SH-SY5Y (cell line): ENCODE results near the gene SELENOW.
"Not testable (repeated sequence)": the region's sequence is repeated elsewhere in the genome, so short reads cannot be mapped to it uniquely, and the experiment has no call there.

ENCODE experiments used
- GATA2 ChIP-seq: IDR thresholded peaks from 2 replicates; pipeline ENCODE4 v1.6.1; 2011; ENCODE audit warnings: mild to moderate bottlenecking, low read depth, low read length
- GATA3 ChIP-seq: IDR thresholded peaks from 2 replicates; pipeline ENCODE4 v1.6.1; 2011; ENCODE audit warnings: low read depth, mild to moderate bottlenecking, low read length, moderate library complexity

The SELENOW gene

DNA sequence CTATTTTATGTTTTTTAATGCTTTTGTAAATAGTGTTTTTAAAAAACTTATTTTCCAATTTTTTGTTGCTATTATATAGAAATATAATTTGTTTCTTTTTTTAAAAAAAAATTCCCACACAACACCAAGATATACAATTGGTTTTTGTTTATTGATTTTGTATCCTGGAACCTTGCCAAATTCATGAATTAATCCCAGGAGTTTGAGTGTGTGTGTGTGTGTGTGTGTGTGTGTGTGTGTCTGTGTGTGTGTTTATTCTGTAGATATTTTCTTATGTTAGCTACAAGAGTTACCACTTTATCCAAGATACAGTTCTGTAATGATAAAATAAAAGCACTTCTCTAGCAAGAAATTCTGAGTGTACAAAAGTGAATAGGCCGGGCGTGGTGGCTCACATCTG lies 18.3 kb downstream of the SELENOW start:
- TF ChIP-seq GATA2 (no peak), GATA3 (no peak)

DNA sequence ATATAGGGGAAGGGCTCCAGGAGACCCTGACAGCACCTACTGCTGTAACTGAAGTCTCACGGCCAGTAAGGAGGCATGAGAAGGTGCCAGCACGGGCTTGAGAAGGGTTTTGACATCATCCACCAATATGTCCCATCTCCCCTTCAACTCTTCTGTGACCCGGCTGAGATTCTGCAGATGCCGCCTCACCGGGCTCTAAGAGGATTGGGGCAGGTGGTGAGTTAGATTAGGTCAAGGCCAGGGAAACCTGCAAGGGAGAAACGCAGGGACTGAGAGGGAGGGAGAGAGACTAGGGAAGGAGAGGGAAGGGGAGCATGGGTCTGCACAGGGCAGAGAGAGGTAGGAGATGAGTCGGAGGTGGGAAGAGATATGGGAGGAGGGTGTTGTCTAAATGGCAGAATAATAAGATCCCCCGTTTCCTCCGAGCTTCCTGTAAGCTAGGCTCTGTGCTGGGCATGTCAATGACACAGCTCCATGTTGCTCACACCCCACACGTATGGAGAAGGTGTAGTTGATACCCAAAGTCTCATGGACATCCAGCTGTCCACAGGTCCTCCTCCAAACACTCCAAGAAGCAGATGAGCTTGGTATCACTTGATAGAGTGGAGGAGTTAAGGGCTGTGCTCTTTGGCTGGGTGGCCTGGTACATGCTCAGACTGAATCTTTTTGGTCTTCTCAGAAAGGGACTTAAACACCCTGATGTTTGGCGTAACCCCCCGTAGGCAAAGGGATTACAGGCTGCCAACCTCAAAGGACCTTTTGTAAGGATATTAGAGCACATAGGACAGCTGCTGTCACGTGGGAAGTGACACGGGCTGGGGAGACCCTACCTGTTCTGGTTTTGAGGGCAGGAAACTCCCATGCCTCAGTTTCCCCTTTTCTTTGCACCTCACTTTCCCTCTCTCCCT lies 19.7 kb downstream of the SELENOW start:
- no peak for TF ChIP-seq GATA2
- TF ChIP-seq GATA3: no peak

- TF ChIP-seq GATA3: no peak
These were observed 20.4 kb downstream of the SELENOW start for GRCh38 chr19:47798904-47799266.

- TF ChIP-seq GATA2 (no peak), GATA3 (no peak)
These were observed 22.8 kb downstream of the SELENOW start for GRCh38 chr19:47801270-47801669.

DNA sequence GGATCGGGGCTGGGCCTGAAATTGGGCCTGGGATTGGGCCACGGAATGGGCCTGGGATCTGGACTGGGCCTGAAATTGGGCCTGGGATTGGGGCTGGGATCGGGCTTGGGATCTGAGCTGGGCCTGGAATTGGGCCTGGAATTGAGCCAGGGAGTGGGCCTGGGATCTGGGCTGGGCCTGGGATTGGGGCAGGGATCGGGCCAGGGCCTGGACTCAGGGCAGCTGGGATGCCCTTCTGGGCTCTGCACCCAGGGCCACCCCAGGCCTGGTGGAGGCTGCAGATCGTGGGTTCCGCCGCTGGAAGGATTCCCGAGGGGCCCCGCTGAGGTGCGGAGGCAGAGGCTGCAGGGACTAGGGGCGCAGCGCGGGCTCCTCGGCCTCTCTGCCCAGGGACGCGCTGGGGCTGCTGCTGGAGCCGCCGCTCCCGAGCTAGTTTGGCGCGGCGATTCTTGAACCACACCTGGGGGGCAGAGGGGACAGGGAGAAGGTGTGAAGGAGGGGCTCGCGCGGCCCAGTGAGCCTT lies 24.1 kb downstream of the SELENOW start:
- TF ChIP-seq GATA3 (no peak), GATA2 (no peak)

DNA sequence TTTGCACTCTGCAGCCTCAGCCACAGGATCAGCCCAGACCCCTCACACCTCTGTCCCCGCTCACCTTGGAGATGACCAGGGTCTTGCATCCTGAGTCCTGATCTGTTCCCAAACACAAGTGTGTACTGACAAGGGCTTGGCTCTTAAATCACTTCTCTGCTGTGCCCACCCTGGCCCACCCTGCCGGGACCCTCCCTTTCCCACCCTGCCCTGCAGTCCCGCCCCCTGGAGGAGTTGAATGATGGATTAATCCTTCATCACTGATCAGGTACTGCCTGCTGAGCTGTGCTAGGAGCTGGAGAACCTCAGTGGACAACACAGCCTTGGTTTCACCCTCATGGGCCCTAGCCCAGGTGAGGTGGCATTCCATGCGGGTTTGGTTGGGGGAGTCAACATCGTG lies 25.9 kb downstream of the SELENOW start, which contains the start of gene TPRX1:
Gene TPRX1 (minus strand): TSS at position 101 of the 400 bp plus-strand sequence. CDS start 12 bp downstream, at position 89.
- TF ChIP-seq GATA3, GATA2: not testable (repeated sequence)

- TF ChIP-seq GATA2 (no peak), GATA3 (no peak)
These were observed 26.8 kb downstream of the SELENOW start for GRCh38 chr19:47805313-47805712.

GRCh38 chr19:47806435-47806834 lies 27.9 kb downstream of the SELENOW start:
- TF ChIP-seq GATA3: no peak
- no peak for TF ChIP-seq GATA2

GRCh38 chr19:47813304-47813994 lies 34.9 kb downstream of the SELENOW start:
- TF ChIP-seq GATA3: no peak
- TF ChIP-seq GATA2: no peak

DNA sequence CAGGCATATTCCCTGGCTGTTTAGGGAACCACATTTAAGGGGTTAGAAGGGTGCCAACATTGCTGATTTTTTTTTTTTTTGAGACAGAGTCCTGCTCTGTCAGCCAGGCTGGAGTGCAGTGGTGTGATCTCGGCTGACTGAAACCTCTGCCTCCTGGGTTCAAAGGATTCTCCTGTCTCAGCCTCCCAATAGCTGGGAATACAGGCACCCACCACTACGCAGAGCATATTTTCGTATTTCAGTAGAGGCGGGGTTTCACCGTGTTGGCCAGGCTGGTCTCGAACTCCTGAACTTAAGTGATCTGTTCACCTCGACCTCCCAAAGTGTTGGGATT lies 35.5 kb downstream of the SELENOW start:
- TF ChIP-seq GATA2 (no peak), GATA3 (no peak)

DNA sequence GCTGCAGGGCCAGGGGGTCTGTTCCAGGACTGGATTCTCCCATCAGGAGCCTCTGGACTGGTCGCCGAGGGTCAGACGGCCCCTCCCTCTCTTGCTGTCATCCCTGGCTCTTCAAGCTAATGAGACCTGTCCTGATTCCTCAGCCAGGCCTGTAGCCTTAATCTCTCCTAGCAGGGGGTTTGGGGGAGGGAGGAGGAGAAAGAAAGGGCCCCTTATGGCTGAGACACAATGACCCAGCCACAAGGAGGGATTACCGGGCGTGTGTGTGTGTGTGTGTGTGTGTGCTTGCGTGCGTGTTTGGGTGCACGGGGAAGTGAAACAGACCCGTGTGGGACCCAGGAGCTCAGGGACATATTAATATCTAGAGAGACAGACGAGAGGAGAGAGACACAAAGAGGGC lies 41.4 kb downstream of the SELENOW start:
- TF ChIP-seq GATA3 (no peak), GATA2 (no peak)

DNA sequence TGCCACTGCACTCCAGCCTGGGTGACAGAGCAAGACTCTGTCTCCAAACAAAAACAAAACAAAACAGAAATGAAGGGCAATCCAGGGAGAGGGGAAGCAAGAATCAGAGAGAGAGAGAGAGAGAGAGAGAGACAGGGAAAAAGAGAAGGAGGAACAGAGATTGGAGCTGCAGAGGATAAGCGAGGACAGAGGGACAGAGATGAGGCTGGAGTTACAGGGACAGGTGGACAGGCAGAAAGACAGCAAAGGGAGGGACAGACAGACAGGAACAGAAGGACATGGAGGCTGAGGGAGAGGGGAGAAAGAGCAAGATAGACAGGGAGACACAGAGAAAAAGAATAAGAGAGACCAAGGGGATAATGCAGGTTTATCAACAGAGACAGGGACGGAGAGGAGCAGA lies 41.9 kb downstream of the SELENOW start:
- TF ChIP-seq GATA3: no peak
- TF ChIP-seq GATA2: no peak

DNA sequence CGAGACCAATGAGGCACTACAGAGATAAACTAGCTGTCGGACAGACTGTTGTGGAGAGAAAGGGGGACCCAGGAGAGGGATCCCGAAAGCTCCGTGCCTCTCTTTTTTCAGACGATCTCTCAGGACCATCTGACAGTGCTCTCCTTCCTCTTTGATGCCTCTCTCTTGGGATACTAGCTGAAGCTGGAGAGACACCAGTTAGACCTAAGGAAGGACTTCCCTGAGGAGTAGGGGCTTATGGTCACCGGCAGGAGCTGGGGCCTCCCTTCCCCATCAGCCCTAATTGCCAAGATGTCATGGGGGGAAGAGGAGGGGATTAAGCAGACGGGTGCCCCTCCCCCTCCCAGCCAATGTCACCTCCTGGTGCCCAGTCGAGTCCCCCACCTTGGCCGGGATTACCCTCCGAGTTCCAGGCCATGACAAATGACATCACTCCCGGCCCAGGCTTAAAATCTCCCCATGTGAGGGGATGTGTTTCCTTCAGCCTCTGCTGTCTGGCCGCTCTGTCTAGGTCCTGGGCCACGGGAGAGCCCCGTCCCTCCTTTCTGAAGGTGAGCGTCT lies 43.0 kb downstream of the SELENOW start, which contains the start of gene CRX:
Gene CRX (plus strand): TSS at position 478 of the 561 bp plus-strand sequence. CDS start 12,507 bp downstream, outside the sequence.
- TF ChIP-seq GATA2 (no peak), GATA3 (no peak)

DNA sequence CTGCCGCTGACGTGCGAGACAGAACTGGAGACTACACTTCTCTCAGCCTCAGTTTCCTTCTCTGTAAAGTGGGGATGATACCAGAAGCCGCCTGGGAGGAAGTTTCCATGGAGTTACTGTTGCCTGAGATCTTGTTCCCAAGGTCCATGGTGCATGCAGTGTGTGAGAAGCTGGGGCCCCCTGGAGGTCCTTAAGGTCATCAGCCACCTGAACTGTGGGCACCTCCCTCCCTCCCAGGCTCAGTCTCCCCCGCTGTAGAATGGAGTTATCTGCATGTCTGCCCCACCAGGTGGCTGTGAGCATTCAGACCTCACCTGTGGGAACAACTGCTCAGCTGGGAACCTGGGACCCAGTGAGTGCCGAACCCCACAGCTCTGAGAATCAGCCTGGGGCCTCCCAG lies 45.9 kb downstream of the SELENOW start:
- TF ChIP-seq GATA2 (no peak), GATA3 (no peak)

DNA sequence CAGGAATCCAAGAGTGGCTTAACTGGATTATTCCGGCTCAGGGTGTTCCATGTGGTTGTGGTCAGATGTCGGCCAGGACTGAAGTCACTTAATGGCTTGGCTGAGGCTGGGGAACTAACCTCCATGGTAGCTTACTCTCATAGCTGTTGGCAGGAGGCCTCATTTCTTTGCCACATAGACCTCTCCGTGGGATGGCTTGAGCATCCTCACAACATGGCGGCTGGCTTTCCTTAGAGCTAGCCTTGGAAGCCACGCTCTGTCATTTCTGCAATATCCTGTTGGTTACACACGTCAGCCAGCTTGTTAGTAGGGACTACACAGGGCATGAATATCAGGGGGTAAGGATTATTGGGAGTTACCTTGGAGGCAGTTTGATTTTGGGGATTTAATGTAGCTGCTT lies 48.3 kb downstream of the SELENOW start:
- TF ChIP-seq GATA3 (no peak), GATA2 (no peak)
